H1 (cell line): Measurements from ENCODE around the gene ATOH8. TPM values are rescaled to one million over a fixed set of nuclear protein-coding genes. Genes with fewer than 3 reads are reported as not detected.

Experiments used
- BRCA1 ChIP-seq: IDR thresholded peaks from 2 replicates; pipeline ENCODE4 v1.6.1; 2012; ENCODE audit warnings: low read depth, low read length, improper control_type of control experiment
- HDAC2 ChIP-seq, 2 experiments: fragments of 300-600 bp in 1 of 2; sonication (generic) in 1 of 2; IDR thresholded peaks; 2 replicates each; pipeline ENCODE4 v1.6.1; 2011 to 2012; ENCODE audit warnings: low read depth in 2 of 2, low read length in 2 of 2, mild to moderate bottlenecking in 2 of 2, moderate library complexity in 2 of 2, borderline replicate concordance in 1 of 2, inconsistent platforms in 1 of 2
- HDAC6 ChIP-seq: IDR thresholded peaks from one replicate; pipeline ENCODE4 v1.7.1; 2012; ENCODE audit warnings: low read depth, mild to moderate bottlenecking, inconsistent platforms, low read length, moderate library complexity
- KDM5A ChIP-seq: fragments of 200-600 bp; IDR thresholded peaks from 2 replicates; pipeline ENCODE4 v1.7.1; 2012; ENCODE audit warnings: mild to moderate bottlenecking, low read length, inconsistent platforms, mixed read lengths
- MAX ChIP-seq: IDR thresholded peaks from 2 replicates; pipeline ENCODE4 v1.6.1; 2012; ENCODE audit warnings: inconsistent platforms
- PHF8 ChIP-seq: fragments of 200-600 bp; sonication (generic); conservative IDR thresholded peaks from 2 replicates; pipeline ENCODE4 v1.7.1; 2012; ENCODE audit warnings: low read depth, mild to moderate bottlenecking, inconsistent platforms, low read length, moderate library complexity
- SIN3A ChIP-seq, 2 experiments: IDR thresholded peaks in 1 of 2; conservative IDR thresholded peaks in 1 of 2; 2 replicates each; pipeline ENCODE4 v1.6.1; 2011 to 2012; ENCODE audit warnings: low read length in 2 of 2, improper control_type of control experiment in 1 of 2, low read depth in 1 of 2, mild to moderate bottlenecking in 1 of 2
- polyA plus RNA-seq, 7 experiments: library from polyadenylated mRNA; depleted of rRNA in 3 of 7; stranded (reverse) in 5 of 7; unstranded in 2 of 7; fragments of >200 nt in 5 of 7; fragments of 200-250 nt in 2 of 7; gene quantifications; 1 replicate in 5 of 7; 2 replicates in 1 of 7; 4 replicates in 1 of 7; pipeline versions ENCODE4 v1.2.1 to v1.2.3, GENCODE V29; 2011 to 2013; ENCODE audit warnings: missing spikeins in 2 of 7, mixed read lengths in 2 of 7
- total RNA-seq: library from RNA; stranded (reverse); fragmentation: NEBNext Ultra II Directional; extraction: Animal tissue kit (Norgen Biotek cat#: 25700); gene quantifications from 2 replicates; pipeline ENCODE4 v1.2.1, GENCODE V29; 2021

Gene ATOH8
- total and polyA plus RNA-seq, 2 of the 8 experiments (the other 6 are each of a cell fraction or from before 2014, with no cell fraction given), result 0.50 to 0.53 TPM

DNA sequence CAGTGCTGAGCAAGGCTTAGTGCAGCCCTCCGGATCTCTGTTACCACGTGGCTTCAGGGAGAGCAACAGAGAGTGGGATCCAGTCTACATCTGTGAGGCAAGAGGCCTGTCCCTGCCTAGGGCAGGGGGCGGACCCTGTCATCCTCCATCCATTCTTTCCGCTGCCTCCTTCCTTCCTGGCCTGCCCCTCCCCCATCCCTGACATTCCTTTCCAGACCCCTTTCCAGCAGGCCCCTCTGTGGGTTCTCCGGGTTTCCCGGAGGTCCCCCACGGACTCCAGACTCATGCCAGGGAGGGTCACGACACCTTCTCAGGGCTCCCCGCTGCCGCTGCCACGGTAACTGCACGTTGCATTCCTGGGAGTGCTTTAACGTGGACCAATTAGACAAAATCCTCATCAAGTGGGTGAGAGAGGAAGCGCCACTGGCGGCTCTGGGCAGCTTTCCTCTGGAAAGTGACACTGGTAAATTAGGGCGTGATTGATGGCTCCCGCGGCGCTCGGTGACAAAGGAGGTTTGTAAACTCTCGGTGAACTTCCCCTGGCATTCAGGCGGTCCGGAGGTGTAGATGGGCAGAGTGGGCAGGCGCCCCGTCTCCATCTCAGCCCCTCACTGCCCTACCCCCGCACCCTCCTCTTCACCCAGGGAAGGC is 11.4 kb downstream of the ATOH8 start (continued):
- TF ChIP-seq PHF8 (no peak), HDAC6 (no peak), BRCA1 (no peak), SIN3A (conservative IDR thresholded peaks at IDR 0.05 in 1 of 2, IDR thresholded peaks at IDR 0.05 in 1 of 2; ENCODE audit: low read depth in 1 of 2, low read length in 2 of 2) (peak in 1 of 2 experiments; percentile 52; a peak in 1 of 4 replicates), KDM5A (no peak), HDAC2 (IDR thresholded peaks at IDR 0.05; ENCODE audit: borderline replicate concordance in 1 of 2, low read depth in 2 of 2, low read length in 2 of 2) (0 out of 4 replicates have a peak, but pooled peaks have one; percentile 3 to 57), MAX (peak; percentile 64)
